ENCODE results near the gene ZNF593OS.

ZNF593OS gene

GRCh38 chr1:26182383-26182696 is 10.7 kb upstream of the ZNF593OS start:
- no peak for DNase-seq

GRCh38 chr1:26181586-26182382 is 10.2 kb upstream of the ZNF593OS start:
- no peak for DNase-seq

- no peak for DNase-seq
Observed at GRCh38 chr1:26180010-26180506, 8.4 kb upstream of the ZNF593OS start.

- DNase-seq = peak; percentile 19
Observed at GRCh38 chr1:26177182-26177684, 5.6 kb upstream of the ZNF593OS start, which contains the start of gene CNKSR1. Gene CNKSR1, plus strand, starts transcription at chr1:26177491. Its CDS starts 57 bp downstream, at chr1:26177548.

- DNase-seq = no peak
Observed at GRCh38 chr1:26175346-26175745, 3.7 kb upstream of the ZNF593OS start.

GRCh38 chr1:26170472-26170821 is 1.2 kb downstream of the ZNF593OS start:
- DNase-seq = no peak

- peak; percentile 39 for DNase-seq
Observed at GRCh38 chr1:26169669-26170471, 1.8 kb downstream of the ZNF593OS start, which contains the start of gene ZNF593. Gene ZNF593, plus strand, starts transcription at chr1:26169908. Its CDS starts 76 bp downstream, at chr1:26169984.

- DNase-seq = no peak
Observed at GRCh38 chr1:26169198-26169554, 2.5 kb downstream of the ZNF593OS start.

GRCh38 chr1:26168410-26169197 is 3.0 kb downstream of the ZNF593OS start, which contains the start of gene C1orf232:
Gene C1orf232, minus strand, starts transcription at chr1:26168963. Its CDS starts 464 bp downstream, at chr1:26168499.
- peak; percentile 36 for DNase-seq

GRCh38 chr1:26166719-26167281 is 4.8 kb downstream of the ZNF593OS start:
- no peak for DNase-seq

GRCh38 chr1:26164861-26165842 is 6.5 kb downstream of the ZNF593OS start:
- DNase-seq = no peak

- no peak for DNase-seq
Observed at GRCh38 chr1:26164036-26164860, 7.4 kb downstream of the ZNF593OS start.

GRCh38 chr1:26163684-26164035 is 8.0 kb downstream of the ZNF593OS start:
- DNase-seq = no peak

- DNase-seq = no peak
Observed at GRCh38 chr1:26162220-26162709, 9.4 kb downstream of the ZNF593OS start.

- DNase-seq = no peak
Observed at GRCh38 chr1:26161415-26162219, 10.0 kb downstream of the ZNF593OS start.

- no peak for DNase-seq
Observed at GRCh38 chr1:26160527-26161414, 10.9 kb downstream of the ZNF593OS start.

- no peak for DNase-seq
Observed at GRCh38 chr1:26159743-26160039, 11.9 kb downstream of the ZNF593OS start.
